ENCODE data around the gene GTPBP6. TPM values are rescaled to one million over a fixed set of nuclear protein-coding genes. Genes with fewer than 3 reads are reported as not detected.
"Not testable (repeated sequence)": the region's sequence is repeated elsewhere in the genome, so short reads cannot be mapped to it uniquely, and the experiment has no call there.

The GTPBP6 gene
- total RNA-seq, 5 donors from 2014 or later (not counting 1 experiment from before 2014, with no cell fraction given) = 58.8 to 112 (median 111) TPM

GRCh38 chrX:270848-271367, 47.7 kb downstream of the GTPBP6 start:
- H3K27me3 Mint-ChIP-seq = peaks cover 0 to 3% of the 10 kb centered on the region in 2 donors
- 94% methylated on average over 15 of the region's 21 CpGs for WGBS (ENCODE audit: insufficient coverage)
- H3K27ac Mint-ChIP-seq = no peak overlapping the region
- peaks cover 0 to 3% (median 0%) of the 10 kb centered on the region in 3 donors for H3K4me1 Mint-ChIP-seq
- no peak overlapping the region for H3K4me3 Mint-ChIP-seq
- H3K36me3 ChIP-seq (ENCODE audit: control insufficient read depth in 2 of 2, extremely low read depth in 1 of 2, insufficient read depth in 1 of 2, low read length in 1 of 2) = no peaks in the 10 kb centered on the region
- no peak overlapping the region for H3K27ac ChIP-seq (ENCODE audit: low read length)
- no peak overlapping the region for H3K4me3 ChIP-seq (ENCODE audit: control insufficient read depth in 1 of 2, extremely low read depth in 1 of 2, low read length in 1 of 2)
- peaks cover 0 to 8% of the 10 kb centered on the region in 2 experiments for H3K27me3 ChIP-seq (replicated peaks in 1 of 2; ENCODE audit: control insufficient read depth in 2 of 2, extremely low read depth in 1 of 2, insufficient read depth in 2 of 2, low read length in 1 of 2)
- ATAC-seq (replicated peaks in 1 of 4) (no peak), DNase-seq (no peak)
- ChIA-PET POLR2A (no interaction called here), CTCF (no interaction called here)
- no peaks in the 10 kb centered on the region for H3K36me3 Mint-ChIP-seq
- H3K9me3 ChIP-seq = no peaks in the 10 kb centered on the region
- peaks cover 4 to 12% of the 10 kb centered on the region in 2 experiments for H3K4me1 ChIP-seq (ENCODE audit: control insufficient read depth in 1 of 2, extremely low read depth in 1 of 2, insufficient read depth in 2 of 2, low read length in 2 of 2)
- H3K9me3 Mint-ChIP-seq = no peaks in the 10 kb centered on the region

DNA sequence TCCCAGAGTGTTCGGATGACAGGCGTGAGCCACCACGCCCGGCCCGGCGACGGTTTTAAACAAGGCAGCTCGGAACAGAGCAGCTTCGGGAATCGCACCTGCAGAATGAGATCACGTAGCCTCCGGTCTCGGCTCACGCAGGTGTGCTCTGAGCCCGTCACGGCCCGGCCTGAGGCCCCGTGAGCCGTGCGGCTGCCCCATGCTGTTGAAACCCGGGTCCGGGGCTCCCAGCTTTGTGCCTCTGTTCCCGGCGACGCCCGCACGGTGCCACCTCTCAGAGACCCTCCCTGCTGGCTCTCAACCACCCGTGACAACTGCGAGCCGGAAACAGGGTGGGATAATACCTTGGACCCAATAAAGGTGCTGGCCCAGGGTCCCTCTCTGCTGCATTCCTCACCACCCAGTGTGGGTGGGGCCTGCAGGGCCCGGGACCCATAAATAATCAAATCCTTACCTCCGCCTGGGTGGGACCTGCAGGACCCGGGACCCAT, 50.8 kb downstream of the GTPBP6 start:
- H3K36me3 ChIP-seq (ENCODE audit: control insufficient read depth in 2 of 2, extremely low read depth in 1 of 2, insufficient read depth in 1 of 2, low read length in 1 of 2) = no peaks in the 10 kb centered on the region
- Mint-ChIP-seq H3K36me3 (no peaks in the 10 kb centered on the region), H3K9me3 (no peaks in the 10 kb centered on the region), H3K4me3 (no peak overlapping the region), H3K27ac (no peak overlapping the region), H3K27me3 (no peaks in the 10 kb centered on the region), H3K4me1 (no peaks in the 10 kb centered on the region)
- DNase-seq = no peak
- 94% methylated on average over 15 of the region's 33 CpGs for WGBS (ENCODE audit: insufficient coverage)
- no peaks in the 10 kb centered on the region for H3K27me3 ChIP-seq (replicated peaks in 1 of 2; ENCODE audit: control insufficient read depth in 2 of 2, extremely low read depth in 1 of 2, insufficient read depth in 2 of 2, low read length in 1 of 2)
- no peak overlapping the region for H3K4me3 ChIP-seq (ENCODE audit: control insufficient read depth in 1 of 2, extremely low read depth in 1 of 2, low read length in 1 of 2)
- no peaks in the 10 kb centered on the region for H3K9me3 ChIP-seq
- H3K27ac ChIP-seq (ENCODE audit: low read length) = no peak overlapping the region
- ATAC-seq (replicated peaks in 1 of 4) = no peak
- CTCF ChIA-PET = no interaction called here
- POLR2A ChIA-PET = no interaction called here
- H3K4me1 ChIP-seq (ENCODE audit: control insufficient read depth in 1 of 2, extremely low read depth in 1 of 2, insufficient read depth in 2 of 2, low read length in 2 of 2) = peaks cover 0 to 2% of the 10 kb centered on the region in 2 experiments

DNA sequence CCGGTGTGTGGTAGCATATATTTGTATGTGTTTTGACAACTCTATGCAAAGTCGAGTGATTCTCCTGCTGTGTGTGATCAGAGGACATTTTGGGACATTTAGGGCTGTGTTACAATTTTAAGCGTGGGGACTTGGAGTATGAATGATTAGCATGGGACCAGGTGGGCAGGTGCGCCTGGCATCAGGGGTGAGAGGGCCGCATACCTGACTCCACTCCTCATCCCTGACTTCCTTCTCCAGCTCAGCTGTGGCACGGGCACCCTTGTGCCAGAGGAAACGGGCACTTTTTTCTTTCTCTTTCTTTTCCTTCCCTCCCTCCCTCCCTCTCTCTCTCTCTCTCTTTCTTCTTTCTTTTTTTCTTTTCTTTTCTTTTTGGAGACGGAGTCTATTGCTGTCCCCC, 53.1 kb downstream of the GTPBP6 start:
- H3K36me3 Mint-ChIP-seq = no peaks in the 10 kb centered on the region
- ATAC-seq (replicated peaks in 1 of 4) (no peak), DNase-seq (no peak)
- no peak overlapping the region for H3K4me3 Mint-ChIP-seq
- peaks cover 0 to 2% of the 10 kb centered on the region in 2 experiments for H3K4me1 ChIP-seq (ENCODE audit: control insufficient read depth in 1 of 2, extremely low read depth in 1 of 2, insufficient read depth in 2 of 2, low read length in 2 of 2)
- no peak overlapping the region for H3K27ac ChIP-seq (ENCODE audit: low read length)
- no peaks in the 10 kb centered on the region for H3K9me3 ChIP-seq
- WGBS (ENCODE audit: insufficient coverage) = 92% methylated on average over 4 of the region's 8 CpGs
- H3K9me3 Mint-ChIP-seq = no peaks in the 10 kb centered on the region
- H3K27ac Mint-ChIP-seq = no peak overlapping the region
- H3K36me3 ChIP-seq (ENCODE audit: control insufficient read depth in 2 of 2, extremely low read depth in 1 of 2, insufficient read depth in 1 of 2, low read length in 1 of 2) = no peaks in the 10 kb centered on the region
- CTCF ChIA-PET = no interaction called here
- POLR2A ChIA-PET = no interaction called here
- H3K4me1 Mint-ChIP-seq = no peaks in the 10 kb centered on the region
- H3K4me3 ChIP-seq (ENCODE audit: control insufficient read depth in 1 of 2, extremely low read depth in 1 of 2, low read length in 1 of 2) = no peak overlapping the region
- no peaks in the 10 kb centered on the region for H3K27me3 ChIP-seq (replicated peaks in 1 of 2; ENCODE audit: control insufficient read depth in 2 of 2, extremely low read depth in 1 of 2, insufficient read depth in 2 of 2, low read length in 1 of 2)
- H3K27me3 Mint-ChIP-seq = no peaks in the 10 kb centered on the region

DNA sequence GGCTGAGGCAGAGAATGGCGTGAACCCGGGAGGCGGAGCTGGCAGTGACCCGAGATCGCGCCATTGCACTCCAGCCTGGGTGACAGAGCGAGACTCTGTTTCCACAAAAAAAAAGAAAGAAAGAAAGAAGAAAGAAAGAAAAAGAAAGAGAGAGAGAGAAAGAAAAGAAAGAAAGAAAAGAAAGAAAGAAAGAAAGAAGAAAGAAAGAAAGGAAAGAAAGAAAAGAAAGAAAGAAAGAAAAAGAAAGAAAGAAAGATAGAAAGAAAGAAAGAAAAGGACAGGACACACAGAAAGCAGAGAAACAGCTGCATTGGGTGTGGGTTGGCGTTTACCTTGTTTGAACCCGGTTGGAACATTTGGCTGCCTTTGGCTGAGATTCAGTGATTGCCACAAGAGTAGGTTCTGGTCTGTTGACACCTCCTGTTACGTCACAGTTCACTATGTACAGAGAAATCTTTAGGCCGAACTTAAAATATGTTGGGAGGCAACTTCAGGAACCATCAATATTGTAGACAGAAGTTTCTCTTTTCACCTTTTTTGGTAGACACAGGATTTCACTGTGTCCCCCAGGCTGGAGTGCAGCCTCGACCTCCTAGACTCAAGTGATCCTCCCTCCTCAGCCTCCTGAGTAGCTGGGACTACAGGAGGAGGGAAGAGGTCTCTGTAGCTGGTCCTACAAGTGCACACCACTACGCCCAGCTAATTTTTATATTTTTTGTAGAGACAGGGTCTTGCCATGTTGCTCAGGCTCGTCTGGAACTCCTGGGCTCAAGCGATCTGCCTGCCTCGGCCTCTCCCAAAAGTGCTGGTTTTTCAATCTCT, 53.8 kb downstream of the GTPBP6 start:
- Mint-ChIP-seq H3K36me3 (no peaks in the 10 kb centered on the region), H3K9me3 (no peaks in the 10 kb centered on the region), H3K4me1 (peaks cover 0 to 2% (median 0%) of the 10 kb centered on the region in 3 donors), H3K27me3 (no peaks in the 10 kb centered on the region), H3K4me3 (no peak overlapping the region), H3K27ac (no peak overlapping the region)
- ATAC-seq (replicated peaks in 1 of 4) = no peak
- Histone ChIP-seq H3K4me3 (ENCODE audit: control insufficient read depth in 1 of 2, extremely low read depth in 1 of 2, low read length in 1 of 2) (no peak overlapping the region), H3K27ac (ENCODE audit: low read length) (no peak overlapping the region), H3K27me3 (replicated peaks in 1 of 2; ENCODE audit: control insufficient read depth in 2 of 2, extremely low read depth in 1 of 2, insufficient read depth in 2 of 2, low read length in 1 of 2) (no peaks in the 10 kb centered on the region), H3K36me3 (ENCODE audit: control insufficient read depth in 2 of 2, extremely low read depth in 1 of 2, insufficient read depth in 1 of 2, low read length in 1 of 2) (no peaks in the 10 kb centered on the region), H3K4me1 (ENCODE audit: control insufficient read depth in 1 of 2, extremely low read depth in 1 of 2, insufficient read depth in 2 of 2, low read length in 2 of 2) (peaks cover 0 to 2% of the 10 kb centered on the region in 2 experiments), H3K9me3 (no peaks in the 10 kb centered on the region)
- CTCF ChIA-PET = no interaction called here
- 82% methylated on average over 7 of the region's 16 CpGs for WGBS (ENCODE audit: insufficient coverage)
- peak in 1 of 35 experiments; percentile 2 for DNase-seq
- POLR2A ChIA-PET = no interaction called here

- H3K4me1 ChIP-seq (ENCODE audit: control insufficient read depth in 1 of 2, extremely low read depth in 1 of 2, insufficient read depth in 2 of 2, low read length in 2 of 2); H3K27me3 ChIP-seq (replicated peaks in 1 of 2; ENCODE audit: control insufficient read depth in 2 of 2, extremely low read depth in 1 of 2, insufficient read depth in 2 of 2, low read length in 1 of 2); H3K9me3 Mint-ChIP-seq; H3K36me3 ChIP-seq (ENCODE audit: control insufficient read depth in 2 of 2, extremely low read depth in 1 of 2, insufficient read depth in 1 of 2, low read length in 1 of 2); H3K27ac ChIP-seq (ENCODE audit: low read length); H3K9me3 ChIP-seq; ATAC-seq (replicated peaks in 1 of 4); H3K36me3 Mint-ChIP-seq; H3K27me3 Mint-ChIP-seq; POLR2A ChIA-PET; H3K27ac Mint-ChIP-seq; H3K4me3 ChIP-seq (ENCODE audit: control insufficient read depth in 1 of 2, extremely low read depth in 1 of 2, low read length in 1 of 2); H3K4me3 Mint-ChIP-seq; CTCF ChIA-PET; H3K4me1 Mint-ChIP-seq; DNase-seq: not testable (repeated sequence)
- WGBS (ENCODE audit: insufficient coverage) = 90% methylated on average over 6 of the region's 16 CpGs
Measured at GRCh38 chrX:264006-264405, 54.6 kb downstream of the GTPBP6 start.

- Histone ChIP-seq H3K4me1 (ENCODE audit: control insufficient read depth in 1 of 2, extremely low read depth in 1 of 2, insufficient read depth in 2 of 2, low read length in 2 of 2) (no peaks in the 10 kb centered on the region), H3K27ac (ENCODE audit: low read length) (no peak overlapping the region), H3K27me3 (replicated peaks in 1 of 2; ENCODE audit: control insufficient read depth in 2 of 2, extremely low read depth in 1 of 2, insufficient read depth in 2 of 2, low read length in 1 of 2) (no peaks in the 10 kb centered on the region), H3K4me3 (ENCODE audit: control insufficient read depth in 1 of 2, extremely low read depth in 1 of 2, low read length in 1 of 2) (no peak overlapping the region), H3K36me3 (ENCODE audit: control insufficient read depth in 2 of 2, extremely low read depth in 1 of 2, insufficient read depth in 1 of 2, low read length in 1 of 2) (no peaks in the 10 kb centered on the region), H3K9me3 (no peaks in the 10 kb centered on the region)
- Mint-ChIP-seq H3K27me3 (no peaks in the 10 kb centered on the region), H3K27ac (no peak overlapping the region), H3K4me3 (no peak overlapping the region), H3K4me1 (peaks cover 0 to 3% (median 0%) of the 10 kb centered on the region in 3 donors), H3K9me3 (no peaks in the 10 kb centered on the region), H3K36me3 (no peaks in the 10 kb centered on the region)
- WGBS (ENCODE audit: insufficient coverage) = 83% methylated on average over 4 of the region's 13 CpGs
- no peak for DNase-seq
- CTCF ChIA-PET = no interaction called here
- POLR2A ChIA-PET = no interaction called here
- ATAC-seq (replicated peaks in 1 of 4) = no peak
Measured at GRCh38 chrX:262381-262909, 56.2 kb downstream of the GTPBP6 start.

Measured in T-cell (primary cell).